OCI-LY1 (cell line): ENCODE data around the gene RRAS.

ENCODE experiments used
- H2AFZ ChIP-seq: fragments of 200-600 bp; sonication (generic), shearing (Covaris generic); 2 replicates; pipeline ENCODE4 v1.6.0; 2014; ENCODE audit warnings: antibody characterized with exemption, mild to moderate bottlenecking, low read length
- H3F3A ChIP-seq: fragments of 200-600 bp; sonication (generic), shearing (Covaris generic); 2 replicates; pipeline ENCODE4 v1.6.0; 2014; ENCODE audit warnings: mild to moderate bottlenecking, antibody characterized with exemption, low read length, moderate library complexity; ENCODE audit not compliant: insufficient read depth
- H3K27ac ChIP-seq: fragments of 200-600 bp; sonication (generic); 2 replicates; pipeline ENCODE4 v1.5.1; 2014; ENCODE audit warnings: low read length, mixed run types, mild to moderate bottlenecking, low read depth; ENCODE audit not compliant: poor library complexity, severe bottlenecking
- H3K27me3 ChIP-seq: fragments of 200-600 bp; sonication (generic); 2 replicates; pipeline ENCODE4 v1.6.0; 2014; ENCODE audit warnings: antibody characterized with exemption, mild to moderate bottlenecking, low read length, moderate library complexity; ENCODE audit not compliant: insufficient read depth
- H3K36me3 ChIP-seq: fragments of 200-600 bp; sonication (generic); 2 replicates; pipeline ENCODE4 v1.6.1; 2014; ENCODE audit warnings: mild to moderate bottlenecking, antibody characterized with exemption, low read length, moderate library complexity, mixed read lengths; ENCODE audit not compliant: insufficient read depth
- H3K4me1 ChIP-seq: fragments of 200-600 bp; sonication (generic); 2 replicates; pipeline ENCODE4 v1.5.1; 2014; ENCODE audit warnings: mild to moderate bottlenecking, low read length, moderate library complexity; ENCODE audit not compliant: insufficient read depth, severe bottlenecking
- H3K4me2 ChIP-seq: fragments of 200-600 bp; sonication (generic), shearing (Covaris generic); 2 replicates; pipeline ENCODE4 v1.6.1; 2014; ENCODE audit warnings: low read length
- H3K4me3 ChIP-seq: fragments of 200-600 bp; sonication (generic); 2 replicates; pipeline ENCODE4 v1.5.1; 2014; ENCODE audit warnings: low read length, low read depth, mild to moderate bottlenecking, mixed read lengths; ENCODE audit not compliant: poor library complexity, severe bottlenecking
- H3K79me2 ChIP-seq: fragments of 200-600 bp; shearing (Covaris generic); 2 replicates; pipeline ENCODE4 v1.6.1; 2016; ENCODE audit warnings: mixed run types, low read length, mixed read lengths; ENCODE audit not compliant: insufficient read depth
- H3K9ac ChIP-seq: fragments of 200-600 bp; sonication (generic), shearing (Covaris generic); 2 replicates; pipeline ENCODE4 v1.6.1; 2014; ENCODE audit warnings: mild to moderate bottlenecking, low read length, mixed read lengths
- H3K9me2 ChIP-seq: fragments of 200-600 bp; sonication (generic), shearing (Covaris generic); 2 replicates; pipeline ENCODE4 v1.6.1; 2014; ENCODE audit warnings: low read depth, mild to moderate bottlenecking, low read length, mixed read lengths
- H3K9me3 ChIP-seq: fragments of 200-600 bp; shearing (Covaris generic); 2 replicates; pipeline ENCODE4 v1.6.1; 2014; ENCODE audit warnings: low read length, mixed read lengths
- H4K20me1 ChIP-seq: fragments of 200-600 bp; sonication (generic), shearing (Covaris generic); 2 replicates; pipeline ENCODE4 v1.6.0; 2016; ENCODE audit warnings: mild to moderate bottlenecking, low read length; ENCODE audit not compliant: insufficient read depth
- EZH2 ChIP-seq: fragments of 200-600 bp; sonication (generic), shearing (Covaris generic); IDR thresholded peaks from 2 replicates; pipeline ENCODE4 v1.8.0; 2017; ENCODE audit warnings: borderline replicate concordance, mixed run types, mild to moderate bottlenecking, antibody characterized with exemption, low read length, moderate library complexity, mixed read lengths
- TF ChIP-seq, protein P1 (sequence below): fragments of 200-600 bp; sonication (generic), shearing (Covaris generic); IDR thresholded peaks from 2 replicates; pipeline ENCODE4 v1.5.1; 2017; ENCODE audit warnings: mild to moderate bottlenecking, antibody characterized with exemption, low read length, moderate library complexity, mixed read lengths

The RRAS gene

DNA sequence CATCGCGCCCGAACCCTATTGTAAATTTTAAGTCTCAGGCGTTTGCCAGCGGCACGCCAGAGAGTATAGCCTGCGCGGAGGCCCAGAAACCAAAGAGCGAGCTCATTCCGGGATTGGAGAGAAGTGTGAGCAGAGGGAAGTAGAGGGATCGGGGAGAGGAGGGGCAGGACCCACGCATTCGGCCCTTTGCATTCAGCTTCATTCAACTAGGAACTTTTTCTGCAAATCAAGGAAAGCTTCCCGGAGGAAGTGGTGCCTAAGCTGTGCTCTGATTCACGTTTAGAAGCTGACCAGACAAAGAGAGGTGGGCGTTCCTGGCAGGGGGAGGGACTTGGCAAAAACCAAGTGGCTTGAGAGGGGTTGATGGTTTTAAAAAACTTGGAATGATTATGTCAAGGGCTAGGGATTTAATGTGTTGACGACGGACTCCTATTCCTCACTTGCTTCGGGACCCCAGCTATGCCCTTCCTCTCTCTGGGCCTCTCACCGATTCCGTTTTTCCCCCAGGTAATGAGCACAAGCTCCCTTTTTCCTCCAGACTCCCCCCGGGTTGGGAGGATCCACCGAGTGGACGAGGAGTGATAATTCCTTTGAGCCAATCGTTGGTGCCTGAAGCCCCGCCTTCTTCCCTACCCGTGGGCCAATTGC lies 36.3 kb upstream of the RRAS start:
- peak overlapping the region; percentile 89 for H3K4me3 ChIP-seq
- peaks cover 31% of the 10 kb centered on the region for H3K79me2 ChIP-seq
- H4K20me1 ChIP-seq, result no peaks in the 10 kb centered on the region
- H3K9ac ChIP-seq, result peak overlapping the region; percentile 85
- H3K27me3 ChIP-seq, result no peaks in the 10 kb centered on the region
- H3F3A ChIP-seq, result peaks cover 6% of the 10 kb centered on the region; the same call in 1 of the 2 replicates
- no peaks in the 10 kb centered on the region for H3K9me2 ChIP-seq
- H3K36me3 ChIP-seq, result peaks cover 12% of the 10 kb centered on the region
- TF ChIP-seq, protein P1, sequence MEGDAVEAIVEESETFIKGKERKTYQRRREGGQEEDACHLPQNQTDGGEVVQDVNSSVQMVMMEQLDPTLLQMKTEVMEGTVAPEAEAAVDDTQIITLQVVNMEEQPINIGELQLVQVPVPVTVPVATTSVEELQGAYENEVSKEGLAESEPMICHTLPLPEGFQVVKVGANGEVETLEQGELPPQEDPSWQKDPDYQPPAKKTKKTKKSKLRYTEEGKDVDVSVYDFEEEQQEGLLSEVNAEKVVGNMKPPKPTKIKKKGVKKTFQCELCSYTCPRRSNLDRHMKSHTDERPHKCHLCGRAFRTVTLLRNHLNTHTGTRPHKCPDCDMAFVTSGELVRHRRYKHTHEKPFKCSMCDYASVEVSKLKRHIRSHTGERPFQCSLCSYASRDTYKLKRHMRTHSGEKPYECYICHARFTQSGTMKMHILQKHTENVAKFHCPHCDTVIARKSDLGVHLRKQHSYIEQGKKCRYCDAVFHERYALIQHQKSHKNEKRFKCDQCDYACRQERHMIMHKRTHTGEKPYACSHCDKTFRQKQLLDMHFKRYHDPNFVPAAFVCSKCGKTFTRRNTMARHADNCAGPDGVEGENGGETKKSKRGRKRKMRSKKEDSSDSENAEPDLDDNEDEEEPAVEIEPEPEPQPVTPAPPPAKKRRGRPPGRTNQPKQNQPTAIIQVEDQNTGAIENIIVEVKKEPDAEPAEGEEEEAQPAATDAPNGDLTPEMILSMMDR, result no peak
- TF ChIP-seq EZH2, result no peak
- no peaks in the 10 kb centered on the region for H3K9me3 ChIP-seq
- H2AFZ ChIP-seq, result no peak overlapping the region
- peaks cover 68% of the 10 kb centered on the region for H3K4me1 ChIP-seq
- H3K27ac ChIP-seq, result peak overlapping the region; percentile 92
- peak overlapping the region; percentile 78 for H3K4me2 ChIP-seq

DNA sequence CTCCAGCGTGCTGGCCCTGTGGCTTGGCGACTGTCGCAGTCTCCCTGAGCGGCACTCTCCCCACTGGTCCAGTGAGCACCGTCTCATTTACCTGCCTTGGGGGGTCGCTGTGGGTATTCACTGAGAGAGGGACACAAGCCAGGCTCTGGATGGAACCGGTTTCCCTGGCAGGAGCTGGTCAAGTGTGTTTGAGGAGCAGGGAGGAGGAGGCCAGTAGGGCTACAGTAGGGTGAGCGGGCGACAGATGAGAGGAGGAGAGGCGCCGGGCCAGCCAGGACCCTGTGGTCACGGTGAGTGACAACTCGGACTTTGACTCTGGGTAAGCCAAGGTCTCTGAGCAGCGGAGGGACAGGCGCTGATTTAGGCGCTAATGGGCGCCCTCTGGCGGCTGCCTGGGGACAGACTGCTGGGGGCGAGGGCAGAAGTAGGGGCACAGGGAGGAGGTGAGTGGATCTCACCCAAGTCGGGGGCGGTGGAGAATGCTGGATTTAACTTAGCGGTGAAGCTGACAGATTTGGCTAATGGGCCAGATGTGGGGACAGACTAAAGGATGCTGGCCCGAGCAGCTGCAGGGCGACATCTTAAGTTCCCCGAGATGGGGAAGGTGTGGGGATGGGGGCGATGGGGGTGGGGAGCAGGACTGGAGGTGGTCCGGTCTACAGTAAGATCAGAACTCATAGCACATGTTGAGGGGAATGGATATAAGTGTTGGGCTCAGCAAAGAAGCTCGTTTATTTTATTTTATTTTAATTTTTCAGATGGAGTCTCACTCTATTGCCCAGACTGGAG lies 32.4 kb upstream of the RRAS start:
- peaks cover 19% of the 10 kb centered on the region for H3K36me3 ChIP-seq

DNA sequence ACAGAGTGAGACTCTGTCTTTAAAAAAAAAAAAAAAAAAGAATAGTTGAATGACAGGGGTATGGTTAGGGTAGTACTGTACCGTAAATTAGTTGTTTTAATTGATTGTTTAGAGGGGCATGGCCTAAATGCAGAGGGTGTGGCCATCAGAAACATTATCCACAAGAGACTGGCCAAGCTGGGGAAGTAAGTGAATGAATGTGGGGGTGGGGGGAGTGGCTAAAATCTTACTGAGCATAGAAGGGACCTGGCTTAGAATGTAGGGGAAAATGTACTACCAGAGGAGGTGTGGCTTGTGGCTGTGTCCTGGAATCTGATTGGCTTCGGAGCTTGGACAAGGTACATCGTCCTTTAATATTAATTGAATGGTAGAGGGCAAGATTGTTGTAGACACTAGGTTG lies 29.6 kb upstream of the RRAS start:
- Histone ChIP-seq H2AFZ (no peak overlapping the region), H3K4me3 (no peak overlapping the region), H3K9me2 (no peaks in the 10 kb centered on the region), H3K4me2 (no peak overlapping the region), H4K20me1 (no peaks in the 10 kb centered on the region), H3K9me3 (no peaks in the 10 kb centered on the region), H3K36me3 (peaks cover 22% of the 10 kb centered on the region), H3K79me2 (0 out of 2 replicates have a peak, but pooled peaks cover 5% of the 10 kb centered on the region), H3K4me1 (peaks cover 40% of the 10 kb centered on the region), H3K27ac (no peak overlapping the region), H3F3A (peaks cover 6% of the 10 kb centered on the region; the same call in 1 of the 2 replicates), H3K27me3 (no peaks in the 10 kb centered on the region), H3K9ac (no peak overlapping the region)
- TF ChIP-seq, protein P1, result no peak
- TF ChIP-seq EZH2, result no peak

More for the DNA sequence above, 32.4 kb upstream of the RRAS start:
- H4K20me1 ChIP-seq, result no peaks in the 10 kb centered on the region
- no peak overlapping the region for H2AFZ ChIP-seq
- peak overlapping the region; percentile 46 for H3K27ac ChIP-seq
- no peak for TF ChIP-seq EZH2
- TF ChIP-seq, protein P1, result peak; percentile 97
- H3K9me2 ChIP-seq, result no peaks in the 10 kb centered on the region
- peak overlapping the region; percentile 44 for H3K4me2 ChIP-seq
- H3K9ac ChIP-seq, result peak overlapping the region; percentile 17; the same call in 1 of the 2 replicates
- H3K79me2 ChIP-seq, result no peaks in the 10 kb centered on the region
- H3K27me3 ChIP-seq, result no peaks in the 10 kb centered on the region
- peak overlapping the region; percentile 5 for H3K4me3 ChIP-seq
- H3K9me3 ChIP-seq, result no peaks in the 10 kb centered on the region
- H3F3A ChIP-seq, result peaks cover 6% of the 10 kb centered on the region; the same call in 1 of the 2 replicates
- peaks cover 41% of the 10 kb centered on the region for H3K4me1 ChIP-seq
